Loucy (cell line): ENCODE data around the gene WBP1L.

Experiments
- H2AFZ ChIP-seq: fragments of 200-600 bp; sonication (generic); 2 replicates; pipeline ENCODE4 v1.6.0; 2016; ENCODE audit warnings: antibody characterized with exemption, mild to moderate bottlenecking, low read length, moderate library complexity
- H3F3A ChIP-seq: fragments of 200-600 bp; 2 replicates; pipeline ENCODE4 v1.6.0; 2016; ENCODE audit warnings: antibody characterized with exemption, low read depth, mild to moderate bottlenecking
- H3K27me3 ChIP-seq: fragments of 200-600 bp; sonication (generic); 2 replicates; pipeline ENCODE4 v1.6.1; 2014; ENCODE audit warnings: low read length, mild to moderate bottlenecking; ENCODE audit not compliant: insufficient read depth, poor library complexity, severe bottlenecking
- H3K36me3 ChIP-seq: fragments of 200-600 bp; sonication (generic); 2 replicates; pipeline ENCODE4 v1.6.1; 2016; ENCODE audit warnings: low read length; ENCODE audit not compliant: insufficient read depth
- H3K4me1 ChIP-seq: fragments of 200-600 bp; sonication (generic); 2 replicates; pipeline ENCODE4 v1.5.1; 2014; ENCODE audit warnings: low read length, mild to moderate bottlenecking; ENCODE audit not compliant: insufficient read depth, poor library complexity, severe bottlenecking
- H3K4me2 ChIP-seq: fragments of 200-600 bp; sonication (generic); 2 replicates; pipeline ENCODE4 v1.6.0; 2014; ENCODE audit warnings: antibody characterized with exemption, low read length, low read depth, mild to moderate bottlenecking; ENCODE audit not compliant: poor library complexity, severe bottlenecking
- H3K4me3 ChIP-seq: fragments of 200-600 bp; sonication (generic); 2 replicates; pipeline ENCODE4 v1.5.1; 2014; ENCODE audit warnings: low read length, mild to moderate bottlenecking, mixed read lengths; ENCODE audit not compliant: poor library complexity, severe bottlenecking
- H3K79me2 ChIP-seq: fragments of 200-600 bp; sonication (generic); 2 replicates; pipeline ENCODE4 v1.6.1; 2014; ENCODE audit warnings: low read length; ENCODE audit not compliant: insufficient read depth
- H3K9ac ChIP-seq: fragments of 200-600 bp; sonication (generic); 2 replicates; pipeline ENCODE4 v1.6.0; 2014; ENCODE audit warnings: mild to moderate bottlenecking, low read depth, low read length, moderate library complexity; ENCODE audit not compliant: poor library complexity, severe bottlenecking
- H3K9me2 ChIP-seq: fragments of 200-600 bp; sonication (generic); replicated peaks from 2 replicates; pipeline ENCODE4 v1.6.1; 2016; ENCODE audit warnings: low read depth, low read length, mixed read lengths
- H3K9me3 ChIP-seq: fragments of 200-600 bp; sonication (generic); 2 replicates; pipeline ENCODE4 v1.6.1; 2014; ENCODE audit warnings: mild to moderate bottlenecking, antibody characterized with exemption, low read length, low read depth; ENCODE audit not compliant: insufficient read depth
- H4K20me1 ChIP-seq: fragments of 200-600 bp; sonication (generic); 2 replicates; pipeline ENCODE4 v1.6.0; 2014; ENCODE audit warnings: antibody characterized with exemption, low read length, mild to moderate bottlenecking; ENCODE audit not compliant: insufficient read depth, poor library complexity, severe bottlenecking
- CTCF ChIP-seq: fragments of 200-600 bp; sonication (generic); conservative IDR thresholded peaks from 2 replicates; pipeline ENCODE4 v1.5.1; 2014; ENCODE audit warnings: mild to moderate bottlenecking, antibody characterized with exemption, low read length
- EZH2phosphoT487 ChIP-seq: fragments of 200-600 bp; IDR thresholded peaks from 2 replicates; pipeline ENCODE4 v1.6.1; 2018; ENCODE audit warnings: antibody characterized with exemption, mild to moderate bottlenecking, moderate library complexity, borderline replicate concordance

Gene WBP1L

GRCh38 chr10:102773320-102773719, 29.6 kb downstream of the WBP1L start:
- peaks cover 24% of the 10 kb centered on the region for H3K4me1 ChIP-seq
- no peak overlapping the region for H3K9ac ChIP-seq
- H4K20me1 ChIP-seq: no peaks in the 10 kb centered on the region

GRCh38 chr10:102773986-102774385, 30.2 kb downstream of the WBP1L start:
- Histone ChIP-seq H3K27me3 (no peaks in the 10 kb centered on the region), H3K9me2 (no peaks in the 10 kb centered on the region), H3K4me3 (no peak overlapping the region), H3K79me2 (peaks cover 10% of the 10 kb centered on the region; the same call in 1 of the 2 replicates), H3K9me3 (no peaks in the 10 kb centered on the region), H3K4me2 (no peak overlapping the region), H4K20me1 (no peaks in the 10 kb centered on the region), H2AFZ (no peak overlapping the region), H3F3A (no peaks in the 10 kb centered on the region), H3K4me1 (peaks cover 22% of the 10 kb centered on the region), H3K36me3 (no peaks in the 10 kb centered on the region), H3K9ac (no peak overlapping the region)
- no peak for TF ChIP-seq CTCF
- TF ChIP-seq EZH2phosphoT487: no peak

More at GRCh38 chr10:102773320-102773719, 29.6 kb downstream of the WBP1L start:
- peaks cover 10% of the 10 kb centered on the region; the same call in 1 of the 2 replicates for H3K79me2 ChIP-seq
- TF ChIP-seq EZH2phosphoT487 (no peak), CTCF (no peak)
- no peaks in the 10 kb centered on the region for H3F3A ChIP-seq
- H3K4me3 ChIP-seq: no peak overlapping the region
- no peaks in the 10 kb centered on the region for H3K9me3 ChIP-seq
- H3K4me2 ChIP-seq: no peak overlapping the region
- no peaks in the 10 kb centered on the region for H3K36me3 ChIP-seq
- H3K9me2 ChIP-seq: no peaks in the 10 kb centered on the region
- H2AFZ ChIP-seq: no peak overlapping the region
- no peaks in the 10 kb centered on the region for H3K27me3 ChIP-seq

- H3K36me3 ChIP-seq: no peaks in the 10 kb centered on the region
- H3K4me3 ChIP-seq: no peak overlapping the region
- H3K9ac ChIP-seq: no peak overlapping the region
- no peaks in the 10 kb centered on the region for H3F3A ChIP-seq
- H3K4me1 ChIP-seq: peaks cover 9% of the 10 kb centered on the region
- no peak overlapping the region for H3K4me2 ChIP-seq
- no peaks in the 10 kb centered on the region for H4K20me1 ChIP-seq
- no peak for TF ChIP-seq CTCF
- TF ChIP-seq EZH2phosphoT487: no peak
- H2AFZ ChIP-seq: no peak overlapping the region
- H3K79me2 ChIP-seq: peaks cover 10% of the 10 kb centered on the region; the same call in 1 of the 2 replicates
- no peaks in the 10 kb centered on the region for H3K9me2 ChIP-seq
- H3K27me3 ChIP-seq: no peaks in the 10 kb centered on the region
- no peaks in the 10 kb centered on the region for H3K9me3 ChIP-seq
Measured at GRCh38 chr10:102775201-102775934, 31.6 kb downstream of the WBP1L start.
